ENCODE results near the gene SENP5. TPM values are rescaled to one million over a fixed set of nuclear protein-coding genes. Genes with fewer than 3 reads are reported as not detected.

SENP5 gene
- total RNA-seq, 1 experiment from 2014 or later: 52.3 TPM

GRCh38 chr3:196947136-196947859 is 79.6 kb downstream of the SENP5 start:
- TF ChIP-seq EZH2 (IDR thresholded peaks at IDR 0.05; ENCODE audit: low read depth) (no peak), CTCF (conservative IDR thresholded peaks at IDR 0.05) (no peak; the same call in 1 of the 2 replicates)
- Histone ChIP-seq H3K79me2 (ENCODE audit: low read depth) (peaks cover 25% of the 10 kb centered on the region), H3F3A (ENCODE audit: insufficient read depth, low read depth) (peaks cover 11% of the 10 kb centered on the region), H3K9me3 (ENCODE audit: insufficient read depth, low read depth) (no peaks in the 10 kb centered on the region), H3K36me3 (ENCODE audit: low read depth) (no peaks in the 10 kb centered on the region), H3K27ac (no peak overlapping the region), H4K20me1 (ENCODE audit: insufficient read depth) (no peaks in the 10 kb centered on the region), H3K4me3 (no peak overlapping the region), H2AFZ (no peak overlapping the region), H3K27me3 (ENCODE audit: insufficient read depth, low read depth) (no peaks in the 10 kb centered on the region), H3K9me2 (ENCODE audit: insufficient read depth) (no peaks in the 10 kb centered on the region), H3K4me1 (replicated peaks; ENCODE audit: insufficient read depth) (peaks cover 8% of the 10 kb centered on the region; the same call in 1 of the 2 replicates), H3K4me2 (no peak overlapping the region)
- BruUV-seq (replicated peaks): no TSS peak
- ChIA-PET POLR2A (ENCODE audit: unreplicated experiment) (no interaction called here), CTCF (no interaction called here)
- intact Hi-C loops (cut with micrococcal nuclease; ENCODE audit: unreplicated experiment): loop anchor here (10.0 kb wide), 3 partner anchors 112 to 422 kb away; no protein-coding TSS in a partner anchor
- no peak for DNase-seq

GRCh38 chr3:196947860-196948441 is 80.2 kb downstream of the SENP5 start:
- ChIA-PET CTCF (no interaction called here), POLR2A (ENCODE audit: unreplicated experiment) (interaction anchor here (0.6 kb wide), 1 partner anchor 209 kb away, joined by 7 read pairs; the partner anchor contains the start of gene PAK2)
- H4K20me1 ChIP-seq (ENCODE audit: insufficient read depth): no peaks in the 10 kb centered on the region
- peaks cover 8% of the 10 kb centered on the region; the same call in 1 of the 2 replicates for H3K4me1 ChIP-seq (replicated peaks; ENCODE audit: insufficient read depth)
- peaks cover 21% of the 10 kb centered on the region for H3K79me2 ChIP-seq (ENCODE audit: low read depth)
- no peak overlapping the region for H3K27ac ChIP-seq
- DNase-seq: no peak
- TF ChIP-seq CTCF (conservative IDR thresholded peaks at IDR 0.05) (no peak), EZH2 (IDR thresholded peaks at IDR 0.05; ENCODE audit: low read depth) (no peak)
- no TSS peak for BruUV-seq (replicated peaks)
- peaks cover 11% of the 10 kb centered on the region; the same call in 1 of the 2 replicates for H3F3A ChIP-seq (ENCODE audit: insufficient read depth, low read depth)
- no peak overlapping the region for H3K4me3 ChIP-seq
- H3K27me3 ChIP-seq (ENCODE audit: insufficient read depth, low read depth): no peaks in the 10 kb centered on the region
- no peaks in the 10 kb centered on the region for H3K9me2 ChIP-seq (ENCODE audit: insufficient read depth)
- intact Hi-C loops (cut with micrococcal nuclease; ENCODE audit: unreplicated experiment): loop anchor here (10.0 kb wide), 3 partner anchors 113 to 423 kb away; no protein-coding TSS in a partner anchor
- no peaks in the 10 kb centered on the region for H3K36me3 ChIP-seq (ENCODE audit: low read depth)
- no peaks in the 10 kb centered on the region for H3K9me3 ChIP-seq (ENCODE audit: insufficient read depth, low read depth)
- no peak overlapping the region for H2AFZ ChIP-seq
- no peak overlapping the region for H3K4me2 ChIP-seq

GRCh38 chr3:196948442-196949284 is 80.9 kb downstream of the SENP5 start:
- TF ChIP-seq EZH2 (IDR thresholded peaks at IDR 0.05; ENCODE audit: low read depth) (no peak), CTCF (conservative IDR thresholded peaks at IDR 0.05) (no peak)
- no peaks in the 10 kb centered on the region for H3K36me3 ChIP-seq (ENCODE audit: low read depth)
- H3K27me3 ChIP-seq (ENCODE audit: insufficient read depth, low read depth): no peaks in the 10 kb centered on the region
- H3K9me2 ChIP-seq (ENCODE audit: insufficient read depth): no peaks in the 10 kb centered on the region
- DNase-seq: no peak
- peaks cover 14% of the 10 kb centered on the region for H3K79me2 ChIP-seq (ENCODE audit: low read depth)
- no peaks in the 10 kb centered on the region for H4K20me1 ChIP-seq (ENCODE audit: insufficient read depth)
- no peak overlapping the region for H3K4me3 ChIP-seq
- H3K27ac ChIP-seq: no peak overlapping the region
- no peak overlapping the region for H2AFZ ChIP-seq
- peaks cover 11% of the 10 kb centered on the region; the same call in 1 of the 2 replicates for H3F3A ChIP-seq (ENCODE audit: insufficient read depth, low read depth)
- H3K4me1 ChIP-seq (replicated peaks; ENCODE audit: insufficient read depth): peaks cover 4% of the 10 kb centered on the region; the same call in 1 of the 2 replicates
- intact Hi-C loops (cut with micrococcal nuclease; ENCODE audit: unreplicated experiment): loop anchor here (10.0 kb wide), 3 partner anchors 114 to 424 kb away; no protein-coding TSS in a partner anchor
- no peak overlapping the region for H3K4me2 ChIP-seq
- no peaks in the 10 kb centered on the region for H3K9me3 ChIP-seq (ENCODE audit: insufficient read depth, low read depth)
- no TSS peak for BruUV-seq (replicated peaks)
- ChIA-PET POLR2A (ENCODE audit: unreplicated experiment) (interaction anchor here (0.6 kb wide), 1 partner anchor 209 kb away, joined by 7 read pairs; the partner anchor contains the start of gene PAK2), CTCF (no interaction called here)
